Testis (tissue), 3 donors: ENCODE measurements around the gene ELMO1. TPM values are rescaled to one million over a fixed set of nuclear protein-coding genes. Genes with fewer than 3 reads are reported as not detected.

Experiments
- DNase-seq: peaks from one replicate; pipeline ENCODE4 v3.0.0-alpha.2; 2019
- H3K27ac ChIP-seq, 2 donors: fragments of 200-600 bp; sonication (generic); one replicate each; pipeline ENCODE4 v1.5.1; 2019
- H3K27me3 ChIP-seq: fragments of 200-600 bp; sonication (generic); one replicate; pipeline ENCODE4 v1.5.1; 2019
- H3K36me3 ChIP-seq: fragments of 200-600 bp; sonication (generic); one replicate; pipeline ENCODE4 v1.5.1; 2017; ENCODE audit warnings: low read depth; ENCODE audit errors: missing control alignments
- H3K4me1 ChIP-seq: fragments of 200-600 bp; sonication (generic); one replicate; pipeline ENCODE4 v1.5.1; 2019
- H3K4me3 ChIP-seq, 2 donors: fragments of 200-600 bp; sonication (generic); one replicate each; pipeline ENCODE4 v1.5.1; 2017 to 2019
- H3K9me3 ChIP-seq: fragments of 200-600 bp; sonication (generic); one replicate; pipeline ENCODE4 v1.5.1; 2017
- POLR2A ChIP-seq: fragments of 450-650 bp; IDR thresholded peaks from one replicate; pipeline ENCODE4 v1.6.1; 2017; ENCODE audit warnings: antibody characterized with exemption, mild to moderate bottlenecking, moderate library complexity
- WGBS, 2 donors: methylation state at CpG; one replicate each; pipeline ENCODE4 v1.1.5; 2018; 5-methylcytosine and 5-hydroxymethylcytosine counted together
- intact Hi-C: fragments of 100-400 bp; cut with DNase I; formaldehyde crosslinking; loops from one replicate; pipeline ENCODE4 v1.15.1; 2023; ENCODE audit warnings: low total_unique reads
- polyA plus RNA-seq: library from polyadenylated mRNA; stranded (reverse); fragments of 350-450 nt; fragmentation: Illumina TruSeq; extraction: RNeasy Lipid Tissue Mini Kit (QIAGEN cat#74804); gene quantifications from one replicate; pipeline ENCODE4 v1.2.3, GENCODE V29; 2014; ENCODE audit warnings: low read depth, low replicate concordance; ENCODE audit not compliant: insufficient read depth
- total RNA-seq, 2 donors: library from RNA; depleted of rRNA; stranded (reverse); fragments of >200 nt; gene quantifications; one replicate each; pipeline ENCODE4 v1.2.3, GENCODE V29; 2016
- TF ChIP-seq, protein P1 (sequence below), 3 experiments: fragments of 450-650 bp in 2 of 3; fragments of 200-600 bp in 1 of 3; sonication (generic) in 1 of 3; IDR thresholded peaks; one replicate each; pipeline ENCODE4 v1.5.1; 2016 to 2019; ENCODE audit warnings: antibody characterized with exemption in 3 of 3, mild to moderate bottlenecking in 2 of 3, moderate library complexity in 1 of 3

Gene ELMO1
- total and polyA plus RNA-seq, 3 donors from 2014 or later = 12.9 to 47.2 (median 36.5) TPM

DNA sequence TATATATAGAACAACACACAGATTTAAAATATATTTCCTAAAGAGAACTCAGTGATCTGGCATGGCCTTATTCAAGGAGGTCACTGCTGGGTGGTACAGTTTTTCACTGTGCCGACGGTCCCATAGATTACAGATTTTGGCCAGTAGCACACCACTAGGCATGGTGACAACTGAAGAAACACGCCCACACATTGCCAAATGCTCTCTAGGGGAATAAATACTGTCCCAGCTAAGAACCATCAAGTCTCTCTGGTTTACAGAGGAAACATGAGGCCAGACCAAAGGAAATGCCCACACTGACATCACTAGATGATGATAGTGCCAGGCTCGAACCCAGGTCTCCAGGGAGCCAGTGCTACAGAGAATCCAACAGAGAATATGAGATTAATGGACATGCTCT is 316.8 kb downstream of the ELMO1 start:
- H3K4me1 ChIP-seq = peaks cover 10% of the 10 kb centered on the region
- intact Hi-C loops = no loop called here
- DNase-seq = no peak
- 80 to 89% methylated on average over 4 of the region's 4 CpGs for WGBS, 2 donors
- H3K9me3 ChIP-seq = no peaks in the 10 kb centered on the region
- H3K27me3 ChIP-seq = no peaks in the 10 kb centered on the region
- no peak overlapping the region for H3K4me3 ChIP-seq
- TF ChIP-seq, protein P1, sequence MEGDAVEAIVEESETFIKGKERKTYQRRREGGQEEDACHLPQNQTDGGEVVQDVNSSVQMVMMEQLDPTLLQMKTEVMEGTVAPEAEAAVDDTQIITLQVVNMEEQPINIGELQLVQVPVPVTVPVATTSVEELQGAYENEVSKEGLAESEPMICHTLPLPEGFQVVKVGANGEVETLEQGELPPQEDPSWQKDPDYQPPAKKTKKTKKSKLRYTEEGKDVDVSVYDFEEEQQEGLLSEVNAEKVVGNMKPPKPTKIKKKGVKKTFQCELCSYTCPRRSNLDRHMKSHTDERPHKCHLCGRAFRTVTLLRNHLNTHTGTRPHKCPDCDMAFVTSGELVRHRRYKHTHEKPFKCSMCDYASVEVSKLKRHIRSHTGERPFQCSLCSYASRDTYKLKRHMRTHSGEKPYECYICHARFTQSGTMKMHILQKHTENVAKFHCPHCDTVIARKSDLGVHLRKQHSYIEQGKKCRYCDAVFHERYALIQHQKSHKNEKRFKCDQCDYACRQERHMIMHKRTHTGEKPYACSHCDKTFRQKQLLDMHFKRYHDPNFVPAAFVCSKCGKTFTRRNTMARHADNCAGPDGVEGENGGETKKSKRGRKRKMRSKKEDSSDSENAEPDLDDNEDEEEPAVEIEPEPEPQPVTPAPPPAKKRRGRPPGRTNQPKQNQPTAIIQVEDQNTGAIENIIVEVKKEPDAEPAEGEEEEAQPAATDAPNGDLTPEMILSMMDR (IDR thresholded peaks at IDR 0.05) = no peak
- no peak for TF ChIP-seq POLR2A
- no peaks in the 10 kb centered on the region for H3K36me3 ChIP-seq
- H3K27ac ChIP-seq = no peak overlapping the region

DNA sequence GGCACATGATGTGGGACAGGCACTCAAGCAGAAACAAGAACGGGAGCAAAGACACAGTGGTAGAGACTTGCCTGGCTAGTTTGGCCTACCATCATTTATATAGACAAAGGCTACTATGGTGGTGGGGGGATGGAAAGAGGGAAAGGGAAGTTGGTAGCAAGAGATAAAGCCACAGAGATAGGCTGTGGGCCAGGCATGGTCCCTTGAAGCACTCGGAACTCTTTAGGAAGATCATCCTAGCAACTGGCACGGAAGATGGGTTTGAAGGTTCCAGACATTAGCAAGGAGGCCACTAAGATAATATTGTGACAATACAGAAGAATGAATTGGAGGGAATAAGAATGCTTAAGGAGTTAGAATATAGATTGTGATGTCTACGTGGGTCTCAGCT is 319.6 kb downstream of the ELMO1 start:
- Histone ChIP-seq H3K9me3 (no peaks in the 10 kb centered on the region), H3K4me3 (no peak overlapping the region), H3K27me3 (no peaks in the 10 kb centered on the region), H3K27ac (no peak overlapping the region), H3K4me1 (peaks cover 10% of the 10 kb centered on the region), H3K36me3 (no peaks in the 10 kb centered on the region)
- WGBS, 2 donors = 74 to 89% methylated on average over 4 of the region's 4 CpGs
- intact Hi-C loops = no loop called here
- DNase-seq = no peak
- TF ChIP-seq, protein P1 (IDR thresholded peaks at IDR 0.05) = no peak
- no peak for TF ChIP-seq POLR2A

DNA sequence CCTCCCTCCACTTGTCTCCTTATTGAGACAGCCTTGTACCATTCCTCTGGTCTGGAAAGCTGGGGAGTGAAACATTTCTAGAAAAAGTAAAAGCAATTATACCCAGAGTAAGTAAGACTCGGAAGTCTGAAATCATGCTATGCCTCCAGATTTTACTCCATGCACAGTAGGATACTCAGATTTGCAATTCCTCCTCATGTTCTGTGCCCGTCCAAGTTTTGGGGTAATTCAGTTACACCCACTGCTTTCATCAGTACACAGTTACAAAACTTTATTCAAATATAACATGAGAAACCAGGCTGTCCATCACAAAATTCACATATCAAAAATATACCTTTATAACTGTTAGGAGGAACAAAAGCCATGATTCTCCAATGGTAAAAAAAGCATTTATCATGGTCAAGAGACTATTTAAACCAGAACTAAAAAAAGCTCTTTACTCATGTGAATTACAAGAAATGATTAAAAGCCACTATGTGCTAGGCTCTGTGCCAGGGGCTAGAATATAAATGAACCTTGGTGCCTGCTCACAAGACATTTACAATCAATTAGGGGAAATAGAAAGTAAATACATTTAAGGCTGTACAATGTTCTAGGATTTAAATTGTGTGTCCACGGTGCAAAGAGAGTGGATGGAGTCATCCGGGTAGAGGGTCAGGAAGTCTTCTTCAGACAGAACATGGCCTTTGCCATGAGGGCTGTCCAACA is 320.2 kb downstream of the ELMO1 start:
- Histone ChIP-seq H3K27ac (no peak overlapping the region), H3K27me3 (no peaks in the 10 kb centered on the region), H3K9me3 (no peaks in the 10 kb centered on the region), H3K4me1 (peaks cover 10% of the 10 kb centered on the region), H3K4me3 (no peak overlapping the region), H3K36me3 (no peaks in the 10 kb centered on the region)
- no peak for DNase-seq
- 74 to 90% methylated on average over 4 of the region's 4 CpGs for WGBS, 2 donors
- intact Hi-C loops = no loop called here
- TF ChIP-seq, protein P1 (IDR thresholded peaks at IDR 0.05) = no peak
- TF ChIP-seq POLR2A = no peak

DNA sequence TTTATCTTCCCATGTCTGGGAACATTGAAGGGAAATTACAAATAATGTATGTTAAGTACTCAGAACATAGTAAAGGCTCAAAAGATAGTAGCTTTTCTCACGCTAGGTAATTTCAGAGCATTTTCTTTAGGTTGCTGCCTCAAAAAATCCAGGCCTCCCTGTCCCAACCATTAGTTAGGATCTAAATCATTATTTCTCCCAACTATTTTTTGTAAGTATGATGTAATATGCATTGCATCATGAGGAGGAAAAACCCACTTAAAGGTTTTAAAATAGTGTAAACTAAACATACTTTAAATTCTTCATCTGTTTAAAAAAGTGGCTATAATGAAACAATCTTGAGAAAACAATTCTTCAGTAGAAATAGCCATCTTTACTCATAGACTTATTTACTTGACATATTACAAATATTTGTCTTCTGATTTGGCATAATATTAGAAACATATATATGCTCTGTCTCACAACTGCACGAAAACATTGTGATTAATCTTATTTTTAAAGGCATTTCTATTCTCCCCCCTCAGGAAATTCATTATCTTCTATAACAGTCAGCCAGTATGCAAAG is 329.3 kb downstream of the ELMO1 start:
- peaks cover 11% of the 10 kb centered on the region for H3K4me1 ChIP-seq
- H3K36me3 ChIP-seq = no peaks in the 10 kb centered on the region
- no peak overlapping the region for H3K4me3 ChIP-seq
- H3K27ac ChIP-seq = no peak overlapping the region
- no peaks in the 10 kb centered on the region for H3K27me3 ChIP-seq
- TF ChIP-seq, protein P1 (IDR thresholded peaks at IDR 0.05) = no peak
- no peak for TF ChIP-seq POLR2A
- intact Hi-C loops = no loop called here
- WGBS, 2 donors = 91 to 93% methylated on average over 2 of the region's 2 CpGs
- H3K9me3 ChIP-seq = no peaks in the 10 kb centered on the region
- DNase-seq = no peak

DNA sequence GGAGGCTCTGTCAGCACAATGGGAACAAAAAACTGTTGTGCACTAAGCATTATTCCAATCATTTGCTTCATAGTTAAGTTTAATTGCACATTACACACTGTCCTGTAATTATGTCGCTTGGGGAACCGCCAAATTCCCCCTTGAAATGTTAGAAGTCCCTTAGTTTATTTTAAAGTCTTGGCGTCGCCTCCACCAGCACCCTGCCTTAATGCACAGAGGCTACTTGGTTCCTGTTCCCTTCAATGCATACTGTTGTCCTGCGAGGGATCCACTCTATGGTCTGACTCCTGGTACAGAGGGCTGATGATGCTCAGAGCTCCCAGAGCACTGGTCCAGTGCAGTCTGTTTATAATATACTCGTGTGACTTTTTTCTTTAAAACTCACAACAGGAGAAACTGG is 330.7 kb downstream of the ELMO1 start:
- intact Hi-C loops = no loop called here
- Histone ChIP-seq H3K4me1 (peaks cover 11% of the 10 kb centered on the region), H3K4me3 (no peak overlapping the region), H3K27ac (no peak overlapping the region), H3K9me3 (no peaks in the 10 kb centered on the region), H3K27me3 (no peaks in the 10 kb centered on the region), H3K36me3 (no peaks in the 10 kb centered on the region)
- WGBS, 2 donors = 71 to 84% methylated on average over 6 of the region's 6 CpGs
- DNase-seq = no peak
- TF ChIP-seq, protein P1 (IDR thresholded peaks at IDR 0.05) = no peak
- no peak for TF ChIP-seq POLR2A
